GM10847 (cell line): ENCODE data around the gene NUP88.

Experiments used
- POLR2A ChIP-seq: IDR thresholded peaks from 2 replicates; pipeline ENCODE4 v1.6.1; 2011; ENCODE audit not compliant: insufficient read length; ENCODE audit errors: extremely low read depth

Gene NUP88

GRCh38 chr17:5379351-5380107 is 39.9 kb downstream of the NUP88 start:
- no peak for TF ChIP-seq POLR2A

DNA sequence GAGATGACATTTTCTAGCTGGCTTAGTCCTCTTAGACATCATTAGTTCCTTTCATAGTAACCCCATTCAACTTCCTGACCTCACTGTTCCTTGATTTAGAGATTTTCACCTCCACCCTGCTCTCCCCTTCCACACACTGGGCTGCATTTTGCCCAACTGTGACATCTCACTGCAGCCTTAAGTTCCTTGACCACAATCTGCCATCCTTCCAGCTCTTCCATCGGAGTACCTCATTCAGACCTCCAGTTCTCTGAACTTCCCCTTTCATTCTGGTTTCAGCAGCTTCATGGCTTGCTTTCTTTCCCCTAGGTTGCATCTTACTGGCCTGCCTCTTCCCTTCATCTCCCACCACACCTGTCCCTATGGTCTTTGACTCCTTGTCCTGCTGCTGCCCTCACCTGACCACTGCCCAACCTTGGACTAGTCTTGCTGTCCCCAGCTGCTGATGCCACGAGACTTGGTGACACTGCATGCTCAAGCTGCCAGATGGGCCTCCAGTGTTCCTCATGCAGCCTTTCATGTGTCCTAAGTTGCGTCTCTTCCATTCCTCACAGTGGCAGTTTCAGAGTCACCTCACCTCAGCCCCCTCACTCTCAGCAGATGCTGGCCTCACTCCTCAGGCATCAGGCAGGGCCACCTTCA is 40.8 kb downstream of the NUP88 start:
- TF ChIP-seq POLR2A, result no peak

- no peak for TF ChIP-seq POLR2A
Observed at GRCh38 chr17:5373112-5373511, 46.4 kb downstream of the NUP88 start.

DNA sequence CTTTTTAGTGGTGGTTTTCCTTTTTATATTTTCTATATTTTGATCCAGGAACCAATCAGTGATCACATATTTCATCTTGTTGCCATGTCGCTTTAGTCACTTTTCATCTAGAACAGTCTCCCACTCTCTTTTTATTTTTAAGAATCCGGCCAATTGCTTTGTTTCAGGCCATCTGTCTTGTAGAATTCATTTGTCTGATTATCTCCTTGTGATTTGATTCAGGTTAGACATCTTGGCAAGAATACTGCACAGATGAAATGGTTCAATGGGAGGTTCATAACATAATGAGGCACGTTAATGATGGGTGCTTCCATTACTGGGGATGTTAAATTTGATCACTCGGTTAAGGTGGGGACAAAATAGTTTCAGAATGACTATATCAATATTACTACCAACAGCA is 49.1 kb downstream of the NUP88 start:
- no peak for TF ChIP-seq POLR2A

GRCh38 chr17:5365831-5366230 is 53.6 kb downstream of the NUP88 start:
- no peak for TF ChIP-seq POLR2A

GRCh38 chr17:5364696-5365095 is 54.8 kb downstream of the NUP88 start:
- TF ChIP-seq POLR2A, result no peak

DNA sequence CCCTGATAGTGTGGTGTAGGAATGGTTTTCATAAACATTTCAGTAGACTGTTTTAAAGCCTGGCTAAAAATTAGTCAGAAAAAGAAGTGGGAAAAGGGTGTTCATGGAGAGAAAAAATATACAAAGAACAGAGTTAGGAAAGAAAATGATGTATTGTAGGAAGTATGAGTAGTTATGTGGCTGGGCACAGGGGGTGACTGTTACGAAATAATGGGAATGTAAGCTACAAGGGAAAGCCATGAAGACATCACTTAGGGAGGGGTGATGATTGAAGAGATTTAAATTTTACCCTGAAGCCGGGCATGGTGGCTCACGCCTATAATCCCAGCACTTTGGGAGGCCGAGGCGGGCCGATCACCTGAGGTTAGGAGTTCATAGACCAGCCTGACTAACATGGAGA is 55.3 kb downstream of the NUP88 start:
- TF ChIP-seq POLR2A, result no peak

- no peak for TF ChIP-seq POLR2A
Observed at GRCh38 chr17:5362162-5362811, 57.2 kb downstream of the NUP88 start.

DNA sequence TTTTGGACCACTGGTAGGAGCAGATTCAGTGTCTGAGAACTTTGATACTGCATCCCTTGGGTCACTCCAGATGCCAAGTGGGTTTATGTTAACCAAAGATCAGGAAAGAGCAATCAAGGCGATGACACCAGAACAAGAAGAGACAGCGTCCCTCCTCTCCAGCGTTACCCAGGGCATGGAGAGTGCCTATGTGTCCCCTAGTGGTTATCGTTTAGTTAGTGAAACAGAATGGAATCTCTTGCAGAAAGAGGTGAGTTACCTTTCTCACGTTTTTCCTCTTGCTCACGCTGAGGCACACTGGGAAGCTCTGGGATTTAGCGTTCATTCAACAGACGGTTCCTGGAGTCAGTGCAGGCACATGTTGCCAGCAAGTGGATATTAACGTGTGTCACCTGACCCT is 58.0 kb downstream of the NUP88 start:
- no peak for TF ChIP-seq POLR2A

GRCh38 chr17:5355421-5356129 is 63.9 kb downstream of the NUP88 start:
- no peak for TF ChIP-seq POLR2A

DNA sequence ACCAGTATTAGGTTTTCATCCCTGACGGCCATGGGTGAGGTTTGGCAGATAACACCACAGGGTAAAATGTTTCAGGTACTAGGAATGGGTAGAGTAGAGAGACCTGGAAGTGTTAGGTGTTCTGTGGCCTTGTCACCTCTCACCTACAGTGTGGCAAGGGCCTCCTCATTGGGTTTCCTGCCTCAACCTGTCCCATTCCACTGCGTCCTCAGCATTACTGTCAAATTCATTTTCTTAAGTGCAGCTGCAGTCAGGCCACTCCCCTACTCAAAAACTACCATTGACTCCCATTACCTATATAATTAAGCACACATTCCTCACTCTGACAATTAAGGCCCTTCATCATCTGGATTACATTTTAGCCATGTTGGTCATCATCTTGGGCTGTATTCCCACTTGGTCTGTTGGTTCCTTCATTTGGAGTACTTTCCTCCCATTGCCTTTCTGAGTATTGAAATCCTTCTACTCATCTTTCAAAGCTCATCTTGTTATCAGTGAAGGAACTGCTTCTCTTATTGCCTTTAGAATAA is 64.5 kb downstream of the NUP88 start:
- no peak for TF ChIP-seq POLR2A

GRCh38 chr17:5354310-5354709 is 65.2 kb downstream of the NUP88 start:
- no peak for TF ChIP-seq POLR2A

GRCh38 chr17:5352681-5353289 is 66.7 kb downstream of the NUP88 start:
- TF ChIP-seq POLR2A, result no peak

- no peak for TF ChIP-seq POLR2A
Observed at GRCh38 chr17:5344914-5345313, 74.5 kb downstream of the NUP88 start.
